AML-193 (cell line): ENCODE results near the gene PRKCA.
A peak's percentile ranks its signal among the peaks of the same experiment; 100 is the strongest.

Experiments
- DNase-seq, 2 experiments: peaks; one replicate each; lab custom pipeline; 2025; lab: John Stamatoyannopoulos, UW

PRKCA gene

DNA sequence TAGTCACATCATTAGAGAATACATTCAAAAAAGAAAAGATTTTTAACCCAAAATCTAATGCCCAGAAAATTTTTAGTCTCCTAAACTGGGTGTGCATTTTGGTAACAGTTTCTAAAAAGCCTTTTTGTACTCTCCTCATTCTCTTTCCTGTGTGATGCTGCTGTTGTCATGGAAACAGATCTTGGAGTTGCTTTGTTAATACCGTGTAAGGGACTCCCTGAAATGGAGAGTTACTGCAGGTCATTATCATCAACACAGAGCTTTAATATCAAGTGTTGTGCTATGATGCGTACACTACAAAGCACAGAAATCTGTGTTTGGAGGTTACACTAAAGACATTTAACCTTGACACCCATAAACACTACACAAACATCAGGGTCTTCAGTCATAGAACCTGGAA, 216.3 kb downstream of the PRKCA start:
- DNase-seq, result no peak

DNA sequence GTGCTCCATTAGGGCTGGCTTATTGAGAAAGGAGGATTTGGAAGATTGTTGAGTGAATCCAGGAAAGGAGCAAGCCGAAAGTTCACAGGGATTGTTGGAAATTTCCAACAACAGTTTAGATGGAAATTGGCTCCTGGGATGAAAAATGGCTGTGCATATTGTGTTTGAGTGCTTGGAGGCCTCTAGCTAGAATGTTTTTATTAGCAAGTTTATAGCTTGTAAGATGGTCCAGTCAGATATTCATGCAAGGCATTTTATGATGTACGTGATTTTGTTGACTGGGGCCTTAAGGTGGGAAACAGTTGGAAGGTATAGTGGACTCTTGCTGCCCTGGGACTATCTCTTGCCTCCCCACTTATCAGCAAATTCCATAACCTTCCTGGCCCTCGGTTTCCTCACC, 216.7 kb downstream of the PRKCA start:
- no peak for DNase-seq

DNA sequence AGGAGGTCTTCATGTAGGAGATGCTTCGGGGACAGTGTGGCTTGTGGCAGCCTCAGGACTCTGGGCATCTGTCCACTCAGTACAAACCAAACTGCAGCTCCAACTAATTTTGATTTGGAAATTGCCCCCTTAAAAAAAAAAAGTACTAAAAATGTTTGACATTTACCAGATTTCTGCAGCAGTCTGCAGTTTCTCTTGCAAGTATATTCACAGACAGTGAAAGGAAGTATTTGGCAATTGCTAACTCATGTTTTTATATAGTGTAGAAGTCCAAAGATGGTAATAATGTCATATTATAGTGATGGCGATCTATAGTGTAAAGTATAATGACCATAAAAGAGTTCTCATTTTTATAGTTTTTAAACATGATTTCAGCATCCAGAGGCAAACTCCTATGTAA, 218.6 kb downstream of the PRKCA start:
- no peak for DNase-seq

DNA sequence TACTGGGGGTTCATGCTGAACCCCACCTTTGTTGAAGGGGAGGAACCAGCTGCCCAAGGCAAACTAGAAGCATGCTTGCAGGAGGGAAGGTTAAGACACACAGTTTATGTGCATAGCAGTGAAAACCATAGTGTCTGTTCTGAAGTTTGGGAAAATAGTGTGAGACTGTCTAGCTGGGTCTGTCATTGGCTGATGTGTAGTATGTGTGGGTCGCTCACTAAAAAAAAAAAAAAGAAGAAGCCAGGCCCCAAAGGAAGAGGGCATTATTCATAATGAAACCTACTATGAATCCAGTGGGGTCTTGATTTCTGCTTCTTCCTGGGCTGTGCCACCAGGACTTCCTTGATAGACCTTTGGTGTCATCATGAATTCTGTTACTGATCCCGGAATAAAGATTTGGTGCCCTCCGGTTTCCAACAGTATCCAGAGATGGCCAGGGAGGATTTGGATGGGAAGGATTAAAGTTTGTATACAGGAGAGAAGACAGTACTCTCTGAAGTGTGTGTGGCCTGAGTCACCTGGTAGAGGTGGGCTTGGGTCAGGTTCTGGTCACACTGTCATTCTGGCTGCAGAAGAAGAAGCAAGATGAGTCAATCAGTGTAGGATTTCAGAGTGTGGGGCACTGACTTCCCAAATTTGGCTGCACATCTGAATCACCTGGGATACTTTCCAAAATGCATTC, 220.3 kb downstream of the PRKCA start:
- no peak for DNase-seq

DNA sequence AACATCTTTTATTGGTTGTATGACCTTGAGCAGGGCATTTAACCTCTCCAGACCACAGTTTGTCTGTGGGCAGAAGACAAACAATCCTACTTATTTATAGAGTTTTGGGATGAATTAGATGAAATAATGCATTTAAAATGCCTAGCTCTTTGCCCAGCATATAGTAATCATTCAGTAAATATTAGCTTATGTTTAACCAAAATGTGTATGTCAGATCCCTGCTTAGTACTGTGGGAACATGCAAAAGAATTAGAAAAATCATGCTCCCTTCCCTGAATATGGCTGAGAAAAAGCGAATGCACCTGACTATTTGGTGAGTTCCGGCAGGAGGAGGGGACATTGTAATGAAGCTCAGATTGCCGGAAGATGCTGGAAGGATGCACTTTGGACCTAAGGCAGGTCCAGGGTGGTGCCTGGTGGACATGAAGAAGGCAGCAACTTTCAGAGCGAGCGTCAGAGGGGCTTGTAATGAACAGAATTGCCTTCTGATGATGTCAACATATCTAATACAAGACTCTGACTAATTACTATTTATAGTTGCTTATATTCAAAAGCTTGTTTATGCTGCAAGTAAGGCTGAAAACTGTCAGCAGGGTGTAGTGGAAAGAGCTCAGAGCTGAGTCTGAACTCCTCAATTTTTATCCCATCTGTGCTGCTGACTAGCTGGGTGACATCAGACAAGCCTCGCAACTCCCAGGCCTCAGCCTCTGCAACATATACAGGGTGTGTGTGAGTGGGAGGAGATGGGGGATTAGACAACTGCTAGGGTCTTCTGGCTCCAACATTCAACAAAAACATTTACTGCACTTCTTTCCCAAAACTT, 221.2 kb downstream of the PRKCA start:
- DNase-seq, result no peak

DNA sequence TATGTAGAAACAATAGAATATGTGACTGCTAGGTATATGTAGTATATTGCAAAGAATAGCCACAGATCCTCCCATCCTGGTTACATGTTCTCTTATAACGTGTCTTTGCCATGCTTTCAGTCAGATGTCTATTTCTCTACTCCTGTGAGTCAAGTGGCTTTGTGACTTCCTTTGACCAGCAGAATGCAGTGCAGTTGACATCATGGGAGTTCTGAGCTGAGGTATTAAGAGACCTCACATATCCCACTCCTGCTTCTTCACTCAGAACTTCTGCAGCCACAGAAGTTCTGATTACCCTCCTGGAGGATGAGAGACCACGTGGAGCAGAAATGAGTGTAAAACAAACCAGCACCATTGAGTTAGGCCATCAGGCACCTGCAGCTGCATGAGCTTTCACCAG, 222.5 kb downstream of the PRKCA start:
- DNase-seq, result no peak

DNA sequence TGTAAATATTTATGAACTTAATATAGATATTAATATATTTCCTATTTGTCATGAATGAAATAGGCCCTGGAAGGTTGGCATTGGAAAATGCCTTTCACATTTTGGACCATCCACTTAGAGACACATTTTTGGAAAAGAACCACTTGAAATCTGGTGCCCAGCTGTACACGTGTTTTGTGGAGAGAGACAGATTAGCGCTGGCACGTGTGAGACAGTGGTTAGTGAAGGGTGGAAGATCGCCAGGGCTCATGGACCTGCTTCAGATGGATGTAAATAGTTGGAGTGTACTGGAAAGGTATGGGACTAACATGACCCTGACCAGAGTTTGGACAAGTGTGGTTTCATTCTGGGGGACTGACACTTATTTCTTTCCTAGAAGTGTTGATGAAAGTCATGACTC, 222.9 kb downstream of the PRKCA start:
- no peak for DNase-seq

DNA sequence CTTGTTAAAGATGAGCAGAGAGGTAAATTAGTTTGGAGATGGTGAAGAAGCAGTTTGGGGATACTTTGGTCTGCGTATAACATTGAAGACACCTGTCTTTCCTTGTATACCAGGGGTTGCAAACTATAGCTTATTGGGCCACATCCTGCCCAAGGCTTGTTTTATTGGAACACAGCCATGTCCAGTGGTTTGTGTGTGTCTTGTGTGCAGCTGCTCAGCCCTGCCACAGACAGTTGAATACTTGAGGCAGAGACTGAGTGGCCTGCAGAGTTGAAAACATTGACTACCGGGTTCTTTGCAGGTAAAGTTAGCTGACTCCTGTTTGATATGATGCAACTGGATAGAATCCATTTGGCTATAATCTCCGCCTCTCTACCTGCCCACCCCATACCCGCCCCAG, 224.4 kb downstream of the PRKCA start:
- peak in 1 of 2 experiments; percentile 3 for DNase-seq

DNA sequence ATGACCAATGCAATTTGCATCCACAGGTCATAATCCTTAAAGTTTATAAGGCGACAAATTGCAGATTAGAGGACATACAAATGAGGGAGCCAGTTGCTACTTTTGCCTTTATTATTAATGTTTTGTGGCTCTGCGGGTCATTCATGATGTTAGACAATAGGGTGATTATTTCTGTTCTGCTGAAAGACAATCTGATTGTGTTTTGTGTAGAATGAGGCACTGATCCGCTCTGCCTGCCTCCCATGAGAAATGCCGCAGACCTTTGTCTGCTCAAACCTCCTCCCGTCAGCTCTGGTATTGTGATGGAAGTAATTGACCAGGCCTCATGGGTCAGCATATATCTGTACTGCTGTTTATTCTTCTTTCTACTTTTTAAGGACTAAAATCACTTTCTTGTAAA, 224.9 kb downstream of the PRKCA start:
- DNase-seq, result no peak

DNA sequence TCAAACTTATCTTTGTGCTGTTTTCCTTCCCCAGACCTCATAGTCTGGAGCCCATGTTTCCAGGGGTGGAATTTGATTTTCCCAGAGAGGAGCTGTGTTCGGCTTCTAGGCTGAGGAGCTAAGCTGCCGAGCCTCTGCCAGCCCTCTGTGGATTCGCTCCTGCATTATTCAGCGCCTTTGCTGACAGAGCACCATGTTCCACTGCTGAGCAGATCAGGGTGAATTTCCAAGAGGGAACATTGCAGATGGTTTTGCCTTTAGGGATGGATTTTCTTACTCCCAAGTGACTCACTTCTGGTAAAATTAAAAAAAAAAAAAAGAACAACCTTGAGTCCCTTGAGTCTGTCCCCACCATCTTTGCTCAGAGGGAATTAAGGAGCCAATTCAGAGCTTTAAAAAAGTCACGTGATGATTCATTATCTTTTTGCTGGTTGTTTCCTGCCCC, 229.5 kb downstream of the PRKCA start:
- DNase-seq, result no peak

DNA sequence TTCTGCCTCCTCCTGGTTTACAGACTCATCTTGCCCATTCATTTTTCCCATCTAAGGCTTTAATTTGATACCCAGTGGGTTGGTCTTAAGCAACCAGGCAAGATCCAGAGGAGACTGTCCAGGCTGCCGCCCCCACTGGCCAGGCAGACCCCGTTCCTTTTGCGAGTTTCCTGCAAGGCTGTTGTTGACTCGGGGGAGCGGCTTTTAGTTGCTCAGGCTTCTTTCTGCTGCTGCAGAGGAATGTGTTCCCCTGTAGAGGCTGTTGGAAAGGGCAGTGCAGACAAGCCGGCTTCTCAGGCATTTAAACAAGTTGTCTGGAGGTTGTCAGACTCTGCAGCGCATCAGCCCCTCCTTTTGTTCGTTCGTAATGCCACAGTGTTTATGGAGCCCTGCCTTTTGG, 231.2 kb downstream of the PRKCA start:
- DNase-seq, result no peak

DNA sequence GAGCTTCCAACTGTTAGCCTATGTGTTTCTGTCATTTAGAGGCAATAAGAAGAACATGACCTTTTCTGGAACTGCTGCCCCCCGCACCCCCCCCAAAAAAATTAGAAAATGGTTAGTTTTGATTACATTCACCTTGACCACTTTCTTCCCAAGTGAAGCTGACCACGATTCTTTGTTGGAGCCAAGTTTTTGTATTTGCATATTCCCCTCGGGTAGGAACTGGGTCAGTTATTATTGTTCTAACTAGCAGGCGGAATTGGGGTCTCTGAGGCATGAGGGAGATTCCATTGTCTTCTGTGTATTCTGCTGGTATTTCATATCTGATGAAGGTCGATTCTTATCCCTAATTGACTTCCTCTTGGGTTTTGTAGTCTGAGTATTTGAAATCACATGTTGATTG, 231.6 kb downstream of the PRKCA start:
- DNase-seq, result no peak

DNA sequence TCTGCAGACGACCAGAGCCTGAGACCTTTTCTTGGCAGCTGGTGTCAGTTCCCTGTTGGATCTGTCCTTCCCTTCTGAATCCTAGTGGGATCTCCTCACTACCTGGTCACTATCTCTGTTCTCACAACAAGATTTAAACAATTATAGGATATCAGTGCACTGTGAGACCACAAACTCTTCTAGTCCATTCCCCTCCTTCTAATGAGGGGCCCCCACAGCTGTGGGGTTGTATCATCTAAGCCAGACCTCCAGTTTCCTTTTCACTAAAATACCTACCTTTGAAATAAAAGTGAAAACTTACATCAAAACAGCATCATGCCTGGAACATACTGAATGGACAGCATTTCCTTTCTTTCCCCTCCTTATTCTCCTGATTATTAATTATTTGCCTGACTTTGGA, 233.2 kb downstream of the PRKCA start:
- DNase-seq, result no peak

DNA sequence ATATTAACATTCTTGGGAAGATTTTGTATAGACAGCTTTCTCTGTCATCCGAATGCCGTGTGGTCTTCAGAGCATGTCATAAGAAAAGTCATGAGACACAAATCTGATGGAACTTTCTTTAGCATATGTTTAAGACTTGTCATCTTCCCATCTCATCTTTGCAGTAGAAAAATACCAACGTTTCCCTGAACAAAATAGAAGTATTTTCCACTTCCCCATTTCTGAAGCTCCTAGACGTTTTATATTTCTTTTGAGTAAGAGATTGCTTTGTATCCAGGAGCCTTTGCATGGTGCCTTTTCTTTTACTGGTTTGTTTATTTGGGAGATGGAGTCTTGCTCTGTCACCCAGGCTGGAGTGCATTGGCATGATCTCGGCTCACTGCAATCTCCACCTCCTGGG, 235.1 kb downstream of the PRKCA start:
- DNase-seq, result peak; percentile 12 to 29

DNA sequence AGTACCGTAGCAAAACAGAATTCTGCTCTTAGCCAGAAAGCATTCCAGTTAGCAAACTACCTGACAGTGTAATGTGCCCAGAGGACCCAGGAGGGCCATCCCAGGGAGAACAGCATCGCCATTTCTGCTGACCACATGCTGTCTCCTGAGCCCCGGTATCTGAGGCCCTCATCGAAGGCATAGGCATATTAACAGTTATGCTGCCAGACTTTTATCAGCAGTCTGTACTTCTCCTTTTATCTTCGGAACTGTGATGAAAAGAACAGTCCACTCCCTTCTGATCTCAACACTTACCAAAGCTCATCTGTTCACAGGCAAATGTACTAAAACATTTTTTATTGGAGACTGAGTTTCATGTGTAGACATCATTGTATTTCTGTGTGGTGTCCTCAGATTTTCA, 236.4 kb downstream of the PRKCA start:
- DNase-seq, result no peak

DNA sequence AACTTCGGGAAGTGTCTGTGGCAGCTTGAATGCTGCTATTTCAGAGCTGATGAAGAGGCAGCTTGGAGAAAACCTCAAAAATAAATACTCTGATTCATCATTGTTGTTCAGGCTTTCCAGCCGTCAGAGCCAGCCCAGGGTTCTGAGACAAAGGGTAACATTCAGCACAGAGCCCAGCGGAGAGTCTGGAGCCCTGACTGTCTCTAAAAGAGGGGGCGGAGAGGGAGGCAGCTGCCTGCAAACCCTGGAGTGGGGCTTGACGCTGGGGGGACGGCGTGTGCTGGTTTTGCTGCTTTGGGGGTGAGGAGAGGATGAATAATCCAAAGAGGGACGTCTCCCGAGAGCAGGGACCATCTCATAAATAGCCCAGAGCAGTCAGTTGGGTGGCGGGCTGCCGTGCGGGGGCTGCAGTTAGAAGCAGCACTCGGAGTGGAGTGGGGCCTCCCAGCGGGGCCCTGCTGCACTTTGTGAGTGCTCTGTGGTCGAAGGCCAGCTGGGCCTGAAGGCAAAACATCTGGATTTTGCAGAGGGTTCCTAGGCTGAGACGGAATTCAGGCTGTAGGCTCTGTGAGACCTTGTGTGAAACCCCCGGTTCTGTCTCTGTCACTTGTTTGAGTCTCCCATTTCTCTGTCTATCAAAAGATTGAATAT, 237.8 kb downstream of the PRKCA start:
- DNase-seq, result no peak

DNA sequence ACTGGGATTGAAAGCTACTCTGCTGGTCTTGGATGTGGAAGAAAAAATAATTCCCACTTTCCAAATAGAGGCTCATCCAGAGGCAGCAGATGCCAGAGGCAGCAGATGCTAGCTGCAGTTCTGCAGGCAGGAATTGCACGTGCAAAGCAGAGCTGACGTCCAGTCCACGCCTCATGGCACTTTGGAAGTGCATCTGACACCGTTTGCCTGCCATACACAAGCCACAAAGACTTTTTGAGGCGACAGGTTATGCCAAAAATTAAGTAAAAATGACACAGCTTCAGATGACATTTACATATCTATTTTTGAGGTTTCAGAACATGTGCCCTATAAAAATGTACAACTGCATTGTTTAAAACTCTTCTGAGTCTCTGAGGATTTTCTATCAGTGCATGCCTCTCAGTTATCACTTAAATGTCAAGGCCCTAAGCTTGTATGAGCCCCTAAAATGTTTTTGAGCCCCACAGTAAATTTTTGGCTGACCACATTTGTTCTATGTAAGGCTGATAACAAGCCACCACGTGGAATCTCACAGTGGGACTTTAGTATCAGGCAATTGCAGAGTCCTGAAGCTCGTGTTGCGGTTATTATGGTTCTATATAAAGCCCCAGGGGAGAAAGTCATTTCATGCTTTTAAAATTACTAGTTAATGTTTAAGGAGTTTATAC, 239.2 kb downstream of the PRKCA start:
- DNase-seq, result no peak

DNA sequence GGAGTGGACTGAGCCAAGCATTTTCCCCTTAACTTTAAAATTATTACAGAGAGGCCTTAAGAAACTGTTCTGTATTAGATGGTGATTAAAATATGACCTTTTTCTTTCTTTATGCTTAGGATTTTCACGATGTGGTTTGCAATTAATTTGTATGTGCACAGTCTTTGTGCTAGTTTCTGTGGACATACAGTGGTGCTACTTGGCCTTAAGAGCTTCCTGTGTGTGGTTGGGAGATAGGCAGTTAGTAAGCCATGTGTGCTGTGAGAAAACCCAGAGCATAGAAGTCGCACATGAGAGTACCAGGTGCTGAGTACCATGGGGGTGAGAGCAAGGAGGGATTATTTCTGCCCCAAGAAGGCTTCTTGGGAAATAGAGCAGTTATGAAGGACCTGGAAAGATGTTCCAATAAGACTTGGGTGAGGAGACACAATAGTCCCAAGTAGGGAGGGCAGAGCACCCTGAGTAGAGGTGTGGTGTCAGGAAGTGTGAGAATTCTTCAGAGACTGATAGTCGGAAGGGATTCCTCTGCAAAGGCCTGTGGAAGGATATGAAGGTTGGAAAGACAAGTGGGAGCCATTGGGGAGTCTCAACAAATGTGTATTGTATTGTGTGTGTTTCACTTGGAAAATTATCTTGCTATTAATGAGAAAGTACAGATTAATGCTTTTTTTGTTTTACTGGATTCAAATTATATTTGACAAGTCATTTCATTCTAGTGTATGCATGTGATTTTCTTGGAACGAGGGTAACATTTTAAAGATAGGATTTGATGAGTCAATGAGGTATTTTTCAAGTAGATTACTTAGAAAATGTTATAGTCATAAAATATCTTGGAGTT, 239.9 kb downstream of the PRKCA start:
- DNase-seq, result peak; percentile 65 to 73

DNA sequence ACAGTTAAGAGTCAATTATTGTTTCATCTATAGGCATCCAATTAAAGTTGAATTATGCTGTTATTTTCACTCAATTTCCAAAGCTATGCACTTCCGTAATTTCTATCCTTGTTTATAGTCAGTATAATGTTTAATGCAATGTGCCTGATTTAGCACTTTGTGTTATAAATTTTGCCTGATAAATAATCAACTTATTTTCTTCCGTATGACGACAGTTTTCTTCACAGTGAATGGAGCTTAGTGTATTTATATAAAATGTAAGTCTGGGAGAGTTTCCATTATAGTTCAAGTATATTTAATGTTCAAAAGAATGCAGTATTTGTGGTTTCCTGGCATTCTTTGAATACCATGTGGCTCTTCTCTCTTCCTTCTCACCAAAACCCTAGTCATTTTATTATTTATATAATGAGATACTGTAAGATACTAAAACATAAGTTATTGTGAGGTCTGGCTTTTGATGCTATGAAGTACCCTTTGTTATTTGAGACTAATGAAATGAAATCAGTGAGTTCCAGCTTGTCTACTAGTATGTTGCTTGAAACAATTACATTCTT, 240.6 kb downstream of the PRKCA start:
- DNase-seq, result no peak

DNA sequence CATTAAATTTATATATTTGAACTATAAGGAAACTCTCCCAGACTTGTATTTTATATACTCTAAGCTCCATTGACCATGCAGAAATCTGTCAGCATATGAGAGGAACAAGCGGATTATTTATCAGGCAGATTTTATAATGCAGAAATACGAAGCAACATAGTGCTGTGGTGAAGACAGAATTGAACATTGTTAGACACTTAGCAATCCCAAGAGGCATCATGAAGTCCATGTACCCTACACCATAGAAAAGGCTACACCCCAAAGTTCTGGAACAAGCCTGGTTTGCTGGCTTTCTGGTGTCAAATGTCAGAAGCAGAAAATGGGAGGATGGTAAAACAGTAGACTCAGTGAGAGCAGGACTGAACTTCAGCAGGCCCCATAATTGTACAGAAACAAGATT, 241.1 kb downstream of the PRKCA start:
- no peak for DNase-seq

DNA sequence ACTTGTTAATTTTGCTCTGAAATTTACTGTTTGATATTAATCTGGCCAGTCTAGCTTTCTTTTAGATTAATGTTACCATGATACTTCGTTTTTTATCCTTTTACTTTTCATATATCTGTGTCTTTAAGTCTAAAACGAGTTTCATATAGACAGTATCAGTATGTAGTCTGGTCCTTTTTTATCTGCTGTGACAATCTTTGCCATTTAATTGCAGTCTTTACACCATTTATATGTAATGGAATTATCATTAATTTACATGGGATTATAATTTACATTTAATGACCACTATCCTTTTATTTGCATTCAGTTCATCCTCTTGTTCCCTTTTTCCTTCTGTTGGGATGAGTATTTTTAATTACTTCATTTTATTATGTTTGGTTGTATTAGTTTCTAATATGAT, 243.5 kb downstream of the PRKCA start:
- DNase-seq, result no peak
